ENCODE measurements around the gene THAP5.
A peak's percentile ranks its signal among the peaks of the same experiment; 100 is the strongest.

Gene THAP5

GRCh38 chr7:108575156-108575555 is 5.7 kb upstream of the THAP5 start:
- Histone ChIP-seq H3K79me2 (ENCODE audit: low read length) (peaks cover 62% of the 10 kb centered on the region), H3K9me2 (replicated peaks; ENCODE audit: insufficient read depth, low read length) (no peaks in the 10 kb centered on the region), H3K36me3 (replicated peaks; ENCODE audit: insufficient read depth, low read length) (peaks cover 33% of the 10 kb centered on the region; the same call in 1 of the 2 replicates), H3K27ac (ENCODE audit: low read length) (no peak overlapping the region), H3K9me3 (replicated peaks; ENCODE audit: insufficient read depth, low read length) (no peaks in the 10 kb centered on the region), H4K20me1 (ENCODE audit: insufficient read depth, low read length) (peaks cover 21% of the 10 kb centered on the region; the same call in 1 of the 2 replicates), H3F3A (ENCODE audit: insufficient read depth, low read length) (peaks cover 9% of the 10 kb centered on the region), H3K4me1 (ENCODE audit: low read length) (peaks cover 16% of the 10 kb centered on the region), H3K27me3 (replicated peaks; ENCODE audit: insufficient read depth, low read length) (no peaks in the 10 kb centered on the region), H3K9ac (ENCODE audit: low read length) (no peak overlapping the region), H2AFZ (ENCODE audit: low read length) (no peak overlapping the region), H3K4me3 (ENCODE audit: low read length) (no peak overlapping the region), H3K4me2 (ENCODE audit: low read depth, low read length) (no peak overlapping the region)
- TF ChIP-seq EZH2 (optimal IDR thresholded peaks at IDR 0.05; ENCODE audit: low read depth, low read length) (no peak), EZH2phosphoT487 (IDR thresholded peaks at IDR 0.05; ENCODE audit: low read length) (no peak), CTCF (IDR thresholded peaks at IDR 0.05; ENCODE audit: low read length) (no peak)
- DNase-seq = no peak

- Histone ChIP-seq H3K4me1 (ENCODE audit: low read length) (peaks cover 25% of the 10 kb centered on the region), H3K79me2 (ENCODE audit: low read length) (peaks cover 84% of the 10 kb centered on the region), H3K4me2 (ENCODE audit: low read depth, low read length) (peak overlapping the region; percentile 21; the same call in 1 of the 2 replicates), H3K9me2 (replicated peaks; ENCODE audit: insufficient read depth, low read length) (no peaks in the 10 kb centered on the region), H3K9me3 (replicated peaks; ENCODE audit: insufficient read depth, low read length) (no peaks in the 10 kb centered on the region), H4K20me1 (ENCODE audit: insufficient read depth, low read length) (peaks cover 21% of the 10 kb centered on the region; the same call in 1 of the 2 replicates), H3K36me3 (replicated peaks; ENCODE audit: insufficient read depth, low read length) (peaks cover 36% of the 10 kb centered on the region; the same call in 1 of the 2 replicates), H3K9ac (ENCODE audit: low read length) (no peak overlapping the region), H3K4me3 (ENCODE audit: low read length) (no peak overlapping the region), H3K27ac (ENCODE audit: low read length) (no peak overlapping the region), H3F3A (ENCODE audit: insufficient read depth, low read length) (peaks cover 19% of the 10 kb centered on the region), H3K27me3 (replicated peaks; ENCODE audit: insufficient read depth, low read length) (no peaks in the 10 kb centered on the region), H2AFZ (ENCODE audit: low read length) (no peak overlapping the region)
- TF ChIP-seq CTCF (IDR thresholded peaks at IDR 0.05; ENCODE audit: low read length) = no peak
- TF ChIP-seq EZH2phosphoT487 (IDR thresholded peaks at IDR 0.05; ENCODE audit: low read length) = no peak
- TF ChIP-seq EZH2 (optimal IDR thresholded peaks at IDR 0.05; ENCODE audit: low read depth, low read length) = no peak
- DNase-seq = no peak
Observed at GRCh38 chr7:108572480-108572879, 3.0 kb upstream of the THAP5 start.

- peak; percentile 77 for DNase-seq
- H3K9me2 ChIP-seq (replicated peaks; ENCODE audit: insufficient read depth, low read length) = no peaks in the 10 kb centered on the region
- peak overlapping the region; percentile 95 for H3K27ac ChIP-seq (ENCODE audit: low read length)
- no peaks in the 10 kb centered on the region for H3K27me3 ChIP-seq (replicated peaks; ENCODE audit: insufficient read depth, low read length)
- H4K20me1 ChIP-seq (ENCODE audit: insufficient read depth, low read length) = peaks cover 21% of the 10 kb centered on the region; the same call in 1 of the 2 replicates
- H3K36me3 ChIP-seq (replicated peaks; ENCODE audit: insufficient read depth, low read length) = peaks cover 42% of the 10 kb centered on the region; the same call in 1 of the 2 replicates
- TF ChIP-seq CTCF (IDR thresholded peaks at IDR 0.05; ENCODE audit: low read length) = no peak
- TF ChIP-seq EZH2 (optimal IDR thresholded peaks at IDR 0.05; ENCODE audit: low read depth, low read length) = no peak
- TF ChIP-seq EZH2phosphoT487 (IDR thresholded peaks at IDR 0.05; ENCODE audit: low read length) = no peak
- peaks cover 29% of the 10 kb centered on the region for H3K4me1 ChIP-seq (ENCODE audit: low read length)
- H3K4me3 ChIP-seq (ENCODE audit: low read length) = peak overlapping the region; percentile 97
- no peaks in the 10 kb centered on the region for H3K9me3 ChIP-seq (replicated peaks; ENCODE audit: insufficient read depth, low read length)
- peak overlapping the region; percentile 85 for H3K4me2 ChIP-seq (ENCODE audit: low read depth, low read length)
- H3F3A ChIP-seq (ENCODE audit: insufficient read depth, low read length) = peaks cover 19% of the 10 kb centered on the region
- peak overlapping the region; percentile 39 for H2AFZ ChIP-seq (ENCODE audit: low read length)
- peak overlapping the region; percentile 98 for H3K9ac ChIP-seq (ENCODE audit: low read length)
- H3K79me2 ChIP-seq (ENCODE audit: low read length) = peaks cover 92% of the 10 kb centered on the region
Observed at GRCh38 chr7:108570146-108570755, 745 bp upstream of the THAP5 start.

Measured in MM.1S (cell line).